ENCODE data around the gene CRACR2B.

DNA sequence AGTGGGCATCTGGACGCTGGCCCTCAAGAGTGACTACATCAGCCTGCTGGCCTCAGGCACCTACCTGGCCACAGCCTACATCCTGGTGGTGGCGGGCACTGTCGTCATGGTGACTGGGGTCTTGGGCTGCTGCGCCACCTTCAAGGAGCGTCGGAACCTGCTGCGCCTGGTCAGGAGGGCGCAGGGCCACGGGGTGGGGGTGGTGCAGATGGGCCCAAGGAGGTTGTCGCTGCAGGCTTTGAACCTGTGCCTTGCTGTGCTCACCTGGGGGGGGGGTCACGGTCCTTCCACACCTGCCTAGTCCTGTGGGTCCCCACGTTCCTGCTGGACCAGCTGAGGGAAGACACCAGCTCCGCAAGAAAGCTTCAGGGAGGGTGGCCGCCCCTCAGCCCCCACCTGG, 8.6 kb downstream of the CRACR2B start:
- TF ChIP-seq, protein P1, sequence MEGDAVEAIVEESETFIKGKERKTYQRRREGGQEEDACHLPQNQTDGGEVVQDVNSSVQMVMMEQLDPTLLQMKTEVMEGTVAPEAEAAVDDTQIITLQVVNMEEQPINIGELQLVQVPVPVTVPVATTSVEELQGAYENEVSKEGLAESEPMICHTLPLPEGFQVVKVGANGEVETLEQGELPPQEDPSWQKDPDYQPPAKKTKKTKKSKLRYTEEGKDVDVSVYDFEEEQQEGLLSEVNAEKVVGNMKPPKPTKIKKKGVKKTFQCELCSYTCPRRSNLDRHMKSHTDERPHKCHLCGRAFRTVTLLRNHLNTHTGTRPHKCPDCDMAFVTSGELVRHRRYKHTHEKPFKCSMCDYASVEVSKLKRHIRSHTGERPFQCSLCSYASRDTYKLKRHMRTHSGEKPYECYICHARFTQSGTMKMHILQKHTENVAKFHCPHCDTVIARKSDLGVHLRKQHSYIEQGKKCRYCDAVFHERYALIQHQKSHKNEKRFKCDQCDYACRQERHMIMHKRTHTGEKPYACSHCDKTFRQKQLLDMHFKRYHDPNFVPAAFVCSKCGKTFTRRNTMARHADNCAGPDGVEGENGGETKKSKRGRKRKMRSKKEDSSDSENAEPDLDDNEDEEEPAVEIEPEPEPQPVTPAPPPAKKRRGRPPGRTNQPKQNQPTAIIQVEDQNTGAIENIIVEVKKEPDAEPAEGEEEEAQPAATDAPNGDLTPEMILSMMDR (IDR thresholded peaks at IDR 0.05; ENCODE audit: low read length), result no peak
- TF ChIP-seq EZH2 (optimal IDR thresholded peaks at IDR 0.05; ENCODE audit: low read depth, low read length), result no peak
- TF ChIP-seq EZH2phosphoT487 (IDR thresholded peaks at IDR 0.05; ENCODE audit: low read length), result no peak
